ENCODE measurements around the gene PRDM15.

- TF ChIP-seq, protein P1, sequence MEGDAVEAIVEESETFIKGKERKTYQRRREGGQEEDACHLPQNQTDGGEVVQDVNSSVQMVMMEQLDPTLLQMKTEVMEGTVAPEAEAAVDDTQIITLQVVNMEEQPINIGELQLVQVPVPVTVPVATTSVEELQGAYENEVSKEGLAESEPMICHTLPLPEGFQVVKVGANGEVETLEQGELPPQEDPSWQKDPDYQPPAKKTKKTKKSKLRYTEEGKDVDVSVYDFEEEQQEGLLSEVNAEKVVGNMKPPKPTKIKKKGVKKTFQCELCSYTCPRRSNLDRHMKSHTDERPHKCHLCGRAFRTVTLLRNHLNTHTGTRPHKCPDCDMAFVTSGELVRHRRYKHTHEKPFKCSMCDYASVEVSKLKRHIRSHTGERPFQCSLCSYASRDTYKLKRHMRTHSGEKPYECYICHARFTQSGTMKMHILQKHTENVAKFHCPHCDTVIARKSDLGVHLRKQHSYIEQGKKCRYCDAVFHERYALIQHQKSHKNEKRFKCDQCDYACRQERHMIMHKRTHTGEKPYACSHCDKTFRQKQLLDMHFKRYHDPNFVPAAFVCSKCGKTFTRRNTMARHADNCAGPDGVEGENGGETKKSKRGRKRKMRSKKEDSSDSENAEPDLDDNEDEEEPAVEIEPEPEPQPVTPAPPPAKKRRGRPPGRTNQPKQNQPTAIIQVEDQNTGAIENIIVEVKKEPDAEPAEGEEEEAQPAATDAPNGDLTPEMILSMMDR (IDR thresholded peaks at IDR 0.05): no peak
- no peak for TF ChIP-seq POLR2A (IDR thresholded peaks at IDR 0.05)
- TF ChIP-seq POLR2AphosphoS5 (IDR thresholded peaks at IDR 0.05): no peak
- TF ChIP-seq EP300 (IDR thresholded peaks at IDR 0.05; ENCODE audit: low read depth): no peak
These were observed 15.9 kb upstream of the PRDM15 start for GRCh38 chr21:41894922-41895557.

Measured in transverse colon (tissue), 4 donors.